H1 (cell line): Measurements from ENCODE around the gene MYO1F.

Source experiments
- NANOG ChIP-seq: IDR thresholded peaks from 2 replicates; pipeline ENCODE4 v1.6.1; 2011; ENCODE audit warnings: low read length, low read depth, mild to moderate bottlenecking, inconsistent platforms; ENCODE audit not compliant: insufficient read depth, poor library complexity, severe bottlenecking
- POLR2A ChIP-seq, 2 experiments: IDR thresholded peaks; 1 replicate in 1 of 2; 2 replicates in 1 of 2; pipeline ENCODE4 v1.6.1; 2011; ENCODE audit warnings: low read depth in 2 of 2, low read length in 2 of 2, mild to moderate bottlenecking in 2 of 2; ENCODE audit errors: control extremely low read depth in 1 of 2
- TF ChIP-seq, protein P1 (sequence below), 3 experiments: IDR thresholded peaks; 1 replicate in 2 of 3; 2 replicates in 1 of 3; pipeline versions ENCODE4 v1.5.1 to v1.6.1; 2011; ENCODE audit warnings: low read length in 3 of 3, mild to moderate bottlenecking in 3 of 3, inconsistent platforms in 2 of 3, low read depth in 1 of 3, moderate library complexity in 1 of 3; ENCODE audit not compliant: insufficient read depth in 1 of 3; ENCODE audit errors: control extremely low read depth in 1 of 3

DNA sequence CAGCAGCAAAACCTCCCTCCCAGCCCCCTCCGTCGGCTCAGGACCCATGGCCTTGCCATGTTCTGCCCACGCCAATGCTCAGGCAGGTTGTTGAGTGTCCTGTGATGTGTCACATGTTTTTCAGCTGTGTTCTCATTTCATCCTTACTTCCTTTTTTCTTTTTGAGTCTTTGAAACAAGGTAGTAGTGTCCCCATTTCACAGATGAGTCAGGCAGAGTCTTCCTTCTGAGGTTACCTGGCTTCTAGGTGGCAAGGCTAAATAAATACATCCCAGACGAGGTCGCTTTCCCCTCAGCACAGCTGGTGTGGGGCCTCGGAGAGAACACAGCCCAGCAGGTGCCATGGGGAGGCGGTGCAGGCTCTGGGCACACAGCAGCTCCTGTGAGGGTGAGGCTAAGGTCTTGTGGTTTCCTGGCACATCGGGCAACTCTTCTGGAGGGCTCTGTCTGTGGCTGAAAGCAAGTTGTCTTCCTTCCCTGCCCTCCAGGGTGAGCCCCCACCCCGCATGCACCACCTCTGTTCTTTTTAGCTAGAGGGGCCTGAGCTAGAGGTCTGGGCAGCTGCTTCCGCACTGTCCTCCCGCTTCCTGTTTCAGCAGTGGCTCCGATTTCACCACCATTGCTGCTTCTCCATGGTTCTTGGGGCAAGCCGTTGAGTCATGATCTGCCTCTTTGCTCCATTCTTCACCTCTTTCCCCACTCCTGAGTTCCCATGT, 89.9 kb downstream of the MYO1F start:
- TF ChIP-seq, protein P1, sequence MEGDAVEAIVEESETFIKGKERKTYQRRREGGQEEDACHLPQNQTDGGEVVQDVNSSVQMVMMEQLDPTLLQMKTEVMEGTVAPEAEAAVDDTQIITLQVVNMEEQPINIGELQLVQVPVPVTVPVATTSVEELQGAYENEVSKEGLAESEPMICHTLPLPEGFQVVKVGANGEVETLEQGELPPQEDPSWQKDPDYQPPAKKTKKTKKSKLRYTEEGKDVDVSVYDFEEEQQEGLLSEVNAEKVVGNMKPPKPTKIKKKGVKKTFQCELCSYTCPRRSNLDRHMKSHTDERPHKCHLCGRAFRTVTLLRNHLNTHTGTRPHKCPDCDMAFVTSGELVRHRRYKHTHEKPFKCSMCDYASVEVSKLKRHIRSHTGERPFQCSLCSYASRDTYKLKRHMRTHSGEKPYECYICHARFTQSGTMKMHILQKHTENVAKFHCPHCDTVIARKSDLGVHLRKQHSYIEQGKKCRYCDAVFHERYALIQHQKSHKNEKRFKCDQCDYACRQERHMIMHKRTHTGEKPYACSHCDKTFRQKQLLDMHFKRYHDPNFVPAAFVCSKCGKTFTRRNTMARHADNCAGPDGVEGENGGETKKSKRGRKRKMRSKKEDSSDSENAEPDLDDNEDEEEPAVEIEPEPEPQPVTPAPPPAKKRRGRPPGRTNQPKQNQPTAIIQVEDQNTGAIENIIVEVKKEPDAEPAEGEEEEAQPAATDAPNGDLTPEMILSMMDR (IDR thresholded peaks at IDR 0.05; ENCODE audit: control extremely low read depth in 1 of 3, insufficient read depth in 1 of 3, low read depth in 1 of 3, low read length in 3 of 3) = no peak
- TF ChIP-seq POLR2A (IDR thresholded peaks at IDR 0.05; ENCODE audit: control extremely low read depth in 1 of 2, low read depth in 2 of 2, low read length in 2 of 2) (no peak), NANOG (no peak)
